Neuron (in vitro differentiated cells): ENCODE results near the gene TPST1.

Experiments
- H2AFZ ChIP-seq: one replicate; pipeline ENCODE4 v1.6.1; 2013; ENCODE audit warnings: low read depth, mild to moderate bottlenecking, inconsistent platforms, low read length, moderate library complexity
- H3K27me3 ChIP-seq: one replicate; pipeline ENCODE4 v1.6.1; 2013; ENCODE audit warnings: low read length; ENCODE audit not compliant: insufficient read depth
- H3K36me3 ChIP-seq: one replicate; pipeline ENCODE4 v1.6.1; 2013; ENCODE audit warnings: low read length; ENCODE audit not compliant: insufficient read depth
- H3K4me1 ChIP-seq: one replicate; pipeline ENCODE4 v1.6.1; 2013; ENCODE audit warnings: low read length; ENCODE audit not compliant: insufficient read depth
- H3K4me3 ChIP-seq: 2 replicates; pipeline ENCODE4 v1.5.1; 2013; ENCODE audit warnings: mild to moderate bottlenecking, low read length, moderate library complexity
- H3K9me3 ChIP-seq: one replicate; pipeline ENCODE4 v1.6.1; 2013; ENCODE audit warnings: low read length

Gene TPST1

DNA sequence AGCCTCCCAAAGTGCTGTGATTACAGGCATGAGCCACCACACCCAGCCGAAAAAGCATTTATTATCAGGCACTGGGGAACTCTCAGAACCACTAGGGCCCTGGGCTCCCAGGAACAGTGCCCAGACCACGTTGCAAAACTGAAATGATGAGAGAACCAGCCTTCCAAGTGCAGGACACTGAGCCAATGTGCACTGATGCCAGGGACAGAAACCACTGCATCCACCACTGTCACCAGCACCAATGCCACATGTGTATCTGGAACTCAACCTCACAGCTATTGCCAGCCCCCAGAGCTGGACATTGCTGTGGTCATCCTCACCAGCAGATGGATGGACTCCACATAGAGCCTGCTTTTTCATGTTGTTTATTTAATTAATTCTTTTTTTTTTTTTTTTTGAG is 28.2 kb upstream of the TPST1 start:
- Histone ChIP-seq H3K4me3 (no peak overlapping the region), H3K4me1 (no peaks in the 10 kb centered on the region), H3K27me3 (no peaks in the 10 kb centered on the region), H3K36me3 (no peaks in the 10 kb centered on the region), H3K9me3 (no peaks in the 10 kb centered on the region), H2AFZ (no peak overlapping the region)

DNA sequence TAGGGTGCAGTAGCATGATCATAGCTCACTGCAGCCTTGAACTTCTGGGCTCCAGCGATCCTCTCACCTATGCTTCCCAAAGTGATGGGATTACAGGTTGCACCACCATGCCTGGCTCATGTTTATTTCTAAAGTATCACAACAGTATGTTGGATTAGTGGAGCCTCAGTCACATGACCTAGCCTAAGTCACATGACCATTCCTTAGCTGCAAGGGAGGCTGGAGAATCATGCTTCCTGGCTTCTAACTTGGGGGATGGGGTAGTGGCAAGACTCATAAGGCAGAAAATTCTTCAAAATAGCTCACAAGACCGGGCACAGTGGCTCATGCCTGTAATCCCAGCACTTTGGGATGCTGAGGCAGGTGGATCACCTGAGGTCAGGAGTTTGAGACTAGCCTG is 26.9 kb upstream of the TPST1 start:
- Histone ChIP-seq H3K4me1 (no peaks in the 10 kb centered on the region), H2AFZ (no peak overlapping the region), H3K27me3 (no peaks in the 10 kb centered on the region), H3K9me3 (no peaks in the 10 kb centered on the region), H3K4me3 (no peak overlapping the region), H3K36me3 (no peaks in the 10 kb centered on the region)

DNA sequence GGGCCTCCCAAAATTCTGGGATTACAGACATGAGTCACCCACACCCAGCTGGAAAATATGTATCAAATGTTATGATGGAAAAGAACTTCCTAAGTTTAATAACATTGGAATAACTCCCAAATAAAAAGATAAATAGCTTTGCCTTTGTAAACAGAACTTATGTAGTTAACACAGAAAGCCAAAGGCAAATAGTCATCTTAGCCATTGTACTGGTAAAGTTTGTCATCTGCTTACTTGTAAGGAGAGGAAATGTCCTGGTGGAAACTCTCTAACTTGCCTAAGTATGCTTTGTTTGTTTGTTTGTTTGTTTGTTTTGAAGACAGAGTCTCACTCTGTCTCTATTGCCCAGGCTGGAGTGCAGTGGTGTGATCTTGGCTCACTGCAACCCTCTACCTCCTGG is 23.8 kb upstream of the TPST1 start:
- H2AFZ ChIP-seq: no peak overlapping the region
- no peak overlapping the region for H3K4me3 ChIP-seq
- H3K27me3 ChIP-seq: no peaks in the 10 kb centered on the region
- H3K36me3 ChIP-seq: no peaks in the 10 kb centered on the region
- no peaks in the 10 kb centered on the region for H3K4me1 ChIP-seq
- peaks cover 2% of the 10 kb centered on the region for H3K9me3 ChIP-seq

DNA sequence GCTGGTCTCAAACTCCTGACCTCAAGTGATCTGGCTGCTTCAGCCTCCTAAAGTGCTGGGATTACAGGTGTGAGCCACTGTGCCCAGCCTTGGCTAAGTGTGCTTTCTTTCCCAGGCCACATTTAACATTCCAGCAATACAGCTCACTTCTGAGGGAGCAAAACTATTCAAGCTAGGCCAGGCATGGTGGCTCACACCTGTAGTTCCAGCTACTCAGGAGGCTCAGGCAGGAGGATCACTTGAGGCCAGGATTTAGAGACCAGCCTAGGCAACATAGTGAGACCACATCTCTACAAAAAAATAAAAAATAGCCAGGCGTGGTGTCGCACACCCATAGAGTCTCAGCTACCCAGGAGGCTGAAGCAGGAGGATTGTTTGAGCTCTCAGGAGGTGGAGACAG is 23.3 kb upstream of the TPST1 start:
- Histone ChIP-seq H3K9me3 (peaks cover 2% of the 10 kb centered on the region), H3K36me3 (no peaks in the 10 kb centered on the region), H2AFZ (no peak overlapping the region), H3K27me3 (no peaks in the 10 kb centered on the region), H3K4me3 (no peak overlapping the region), H3K4me1 (no peaks in the 10 kb centered on the region)

DNA sequence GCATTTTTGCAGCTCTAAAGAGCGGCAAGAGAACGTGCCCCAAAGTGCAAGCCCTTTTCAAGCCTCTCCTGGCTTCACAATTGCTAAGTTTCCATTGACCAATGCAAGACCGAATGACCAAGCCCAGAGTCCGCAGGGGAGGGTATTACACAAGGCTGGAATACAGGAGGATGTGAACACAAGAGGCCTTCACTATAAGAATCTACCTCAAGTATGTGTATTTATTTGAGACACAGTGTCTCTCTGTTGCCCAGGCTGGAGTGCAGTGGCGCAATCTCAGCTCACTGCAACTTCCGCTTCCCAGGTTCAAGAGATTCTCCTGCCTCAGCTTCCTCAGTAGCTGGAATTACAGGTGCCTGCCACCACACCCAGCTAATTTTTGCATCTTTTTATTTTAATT is 22.2 kb upstream of the TPST1 start:
- Histone ChIP-seq H3K9me3 (peaks cover 2% of the 10 kb centered on the region), H3K36me3 (no peaks in the 10 kb centered on the region), H3K27me3 (no peaks in the 10 kb centered on the region), H3K4me3 (no peak overlapping the region), H2AFZ (no peak overlapping the region), H3K4me1 (no peaks in the 10 kb centered on the region)

DNA sequence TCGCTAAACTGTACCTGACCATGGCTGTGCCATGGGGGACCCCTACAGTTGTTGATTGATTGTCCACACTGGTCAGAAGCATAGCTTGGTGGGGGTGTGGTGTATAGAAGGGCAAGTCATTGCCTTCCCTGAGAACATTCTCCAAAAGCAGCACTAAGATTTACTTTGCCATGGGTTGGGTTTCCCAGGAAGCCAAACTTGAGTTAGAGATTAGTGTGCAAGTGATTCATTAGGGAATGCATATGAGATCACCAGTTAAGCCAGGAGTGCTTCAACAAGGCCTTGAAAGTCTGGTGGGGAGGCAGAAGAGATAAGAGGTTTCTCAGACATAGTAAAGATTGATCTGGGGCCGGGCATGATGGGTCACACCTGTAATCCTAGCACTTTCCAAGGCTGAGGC is 21.4 kb upstream of the TPST1 start:
- Histone ChIP-seq H3K36me3 (no peaks in the 10 kb centered on the region), H2AFZ (no peak overlapping the region), H3K27me3 (no peaks in the 10 kb centered on the region), H3K4me1 (no peaks in the 10 kb centered on the region), H3K9me3 (peaks cover 2% of the 10 kb centered on the region), H3K4me3 (no peak overlapping the region)

DNA sequence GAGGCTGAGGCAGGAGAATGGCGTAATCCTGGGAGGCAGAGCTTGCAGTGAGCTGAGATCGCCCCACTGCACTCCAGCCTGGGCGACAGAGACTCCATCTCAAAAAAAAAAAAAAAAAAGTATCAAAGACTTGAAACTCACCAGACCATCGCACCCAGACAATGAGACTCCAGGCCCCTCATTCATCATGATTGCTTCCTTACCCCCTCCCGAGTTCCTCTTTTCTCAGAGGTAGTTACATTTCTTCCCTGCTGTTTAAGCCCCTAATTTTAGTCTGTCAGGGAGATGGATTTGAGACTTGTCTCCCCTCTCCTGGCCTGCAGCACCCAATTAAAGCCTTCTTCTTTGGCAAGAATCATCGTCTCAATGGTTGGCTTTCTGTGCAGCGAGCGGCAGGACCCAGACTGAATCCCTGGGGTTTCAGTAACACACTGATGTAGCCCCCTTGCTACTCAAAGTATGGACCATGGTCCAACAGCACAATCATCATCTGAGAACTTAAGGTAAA is 19.4 kb upstream of the TPST1 start:
- H3K36me3 ChIP-seq: no peaks in the 10 kb centered on the region
- no peaks in the 10 kb centered on the region for H3K27me3 ChIP-seq
- H3K9me3 ChIP-seq: peaks cover 2% of the 10 kb centered on the region
- no peak overlapping the region for H3K4me3 ChIP-seq
- H2AFZ ChIP-seq: no peak overlapping the region
- H3K4me1 ChIP-seq: no peaks in the 10 kb centered on the region

DNA sequence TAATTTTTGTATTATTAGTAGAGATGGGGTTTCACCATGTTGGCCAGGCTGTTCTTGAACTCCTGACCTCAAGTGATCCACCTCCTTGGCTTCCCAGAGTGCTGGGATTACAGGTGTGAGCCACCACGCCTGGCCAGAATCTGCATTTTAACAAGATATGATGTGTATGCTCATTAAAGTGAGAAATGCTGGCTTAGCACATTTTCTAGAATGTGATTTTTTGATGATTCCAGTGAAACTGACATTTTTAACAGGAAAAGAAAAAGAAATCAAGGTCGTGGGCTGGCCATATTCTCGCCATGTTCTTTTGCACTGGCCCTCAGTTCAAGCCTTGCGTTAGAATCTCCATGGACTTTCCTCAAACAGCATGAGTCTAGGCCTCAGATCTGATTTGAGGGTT is 18.1 kb upstream of the TPST1 start:
- no peak overlapping the region for H2AFZ ChIP-seq
- no peaks in the 10 kb centered on the region for H3K27me3 ChIP-seq
- peaks cover 2% of the 10 kb centered on the region for H3K9me3 ChIP-seq
- H3K4me3 ChIP-seq: no peak overlapping the region
- H3K4me1 ChIP-seq: no peaks in the 10 kb centered on the region
- no peaks in the 10 kb centered on the region for H3K36me3 ChIP-seq

DNA sequence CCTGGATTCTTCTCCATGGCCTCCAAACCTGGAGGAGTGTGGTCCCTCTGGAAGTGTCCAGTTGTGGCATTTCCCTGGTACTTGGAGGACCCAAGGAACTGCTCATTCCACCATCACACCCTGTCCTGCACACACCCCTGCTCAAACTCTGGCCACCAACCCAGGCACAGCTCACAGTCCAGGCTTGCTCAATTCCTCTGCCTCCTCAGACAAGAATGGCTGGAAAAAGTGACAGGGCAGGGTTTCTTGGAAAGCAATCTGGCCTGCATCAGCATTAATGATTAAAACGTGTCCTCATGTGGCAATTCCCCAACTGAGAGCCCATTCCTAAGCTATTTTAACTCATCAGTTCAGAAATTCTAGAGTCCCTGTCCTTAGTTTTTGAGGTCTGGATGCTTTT is 17.2 kb upstream of the TPST1 start:
- no peaks in the 10 kb centered on the region for H3K4me1 ChIP-seq
- H3K27me3 ChIP-seq: no peaks in the 10 kb centered on the region
- no peak overlapping the region for H2AFZ ChIP-seq
- H3K4me3 ChIP-seq: no peak overlapping the region
- peaks cover 2% of the 10 kb centered on the region for H3K9me3 ChIP-seq
- no peaks in the 10 kb centered on the region for H3K36me3 ChIP-seq

- peaks cover 2% of the 10 kb centered on the region for H3K9me3 ChIP-seq
Observed at GRCh38 chr7:66188645-66189044, 16.5 kb upstream of the TPST1 start.

DNA sequence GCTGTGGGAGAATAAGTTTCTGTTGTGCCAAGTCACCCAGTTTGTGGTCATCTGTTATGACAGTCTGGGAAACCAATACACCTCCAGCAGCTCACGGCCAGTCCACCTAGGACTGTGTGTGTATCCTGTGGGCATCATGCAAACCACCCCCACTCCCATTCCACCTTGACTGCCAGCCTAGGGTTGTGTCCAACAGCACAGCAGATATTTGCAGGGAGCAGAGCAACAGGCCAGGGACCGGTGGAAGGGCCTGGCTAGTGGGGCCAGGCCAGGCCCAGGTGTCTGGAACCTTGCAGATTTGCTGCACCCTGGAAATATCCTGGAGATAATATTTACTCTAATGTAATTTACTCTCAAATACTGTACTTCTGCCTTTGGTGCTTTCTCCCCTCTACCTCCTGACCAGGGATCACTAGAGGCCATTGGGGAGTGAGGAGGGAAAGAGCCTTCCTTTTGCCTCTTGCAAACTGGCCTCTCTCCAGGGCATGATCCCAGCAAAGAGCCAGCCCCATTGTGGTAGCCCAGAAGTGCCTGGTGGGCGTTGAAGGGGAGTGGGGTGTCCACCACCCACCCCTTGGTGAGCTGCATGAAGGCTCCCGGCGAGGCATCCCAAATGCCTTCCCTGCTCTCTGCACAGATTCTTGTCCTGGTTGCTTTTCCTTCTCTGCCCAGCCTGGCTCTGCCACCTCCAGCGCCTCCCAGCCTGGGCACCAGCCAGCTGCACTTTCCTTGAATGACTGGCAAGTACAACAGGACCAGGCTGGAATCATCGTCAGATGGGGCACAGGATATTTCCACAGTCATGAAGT is 15.2 kb upstream of the TPST1 start:
- H3K4me1 ChIP-seq: no peaks in the 10 kb centered on the region
- no peaks in the 10 kb centered on the region for H3K27me3 ChIP-seq
- H3K9me3 ChIP-seq: peaks cover 2% of the 10 kb centered on the region
- no peak overlapping the region for H2AFZ ChIP-seq
- H3K36me3 ChIP-seq: no peaks in the 10 kb centered on the region
- H3K4me3 ChIP-seq: no peak overlapping the region

More at GRCh38 chr7:66188645-66189044, 16.5 kb upstream of the TPST1 start:
- H3K36me3 ChIP-seq: no peaks in the 10 kb centered on the region
- H3K4me1 ChIP-seq: no peaks in the 10 kb centered on the region
- H3K4me3 ChIP-seq: no peak overlapping the region
- H2AFZ ChIP-seq: no peak overlapping the region
- H3K27me3 ChIP-seq: no peaks in the 10 kb centered on the region

- peaks cover 2% of the 10 kb centered on the region for H3K9me3 ChIP-seq
Observed at GRCh38 chr7:66190504-66190857, 14.7 kb upstream of the TPST1 start.

GRCh38 chr7:66193146-66193725 is 11.9 kb upstream of the TPST1 start:
- Histone ChIP-seq H3K36me3 (no peaks in the 10 kb centered on the region), H3K9me3 (no peaks in the 10 kb centered on the region), H3K27me3 (peaks cover 2% of the 10 kb centered on the region), H2AFZ (no peak overlapping the region), H3K4me1 (no peaks in the 10 kb centered on the region), H3K4me3 (no peak overlapping the region)

More at GRCh38 chr7:66190504-66190857, 14.7 kb upstream of the TPST1 start:
- Histone ChIP-seq H3K4me3 (no peak overlapping the region), H3K27me3 (peaks cover 1% of the 10 kb centered on the region), H3K4me1 (no peaks in the 10 kb centered on the region), H2AFZ (no peak overlapping the region), H3K36me3 (no peaks in the 10 kb centered on the region)
